GM12874 (cell line): ENCODE results near the gene PTPRT.

ENCODE experiments used
- TF ChIP-seq, protein P1 (sequence below): IDR thresholded peaks from 2 replicates; pipeline ENCODE4 v1.5.1; 2011; ENCODE audit warnings: low read depth, mild to moderate bottlenecking, control low read depth, low read length, moderate library complexity; ENCODE audit not compliant: insufficient read depth

The PTPRT gene

GRCh38 chr20:43023836-43024235 lies 165.9 kb downstream of the PTPRT start:
- TF ChIP-seq, protein P1, sequence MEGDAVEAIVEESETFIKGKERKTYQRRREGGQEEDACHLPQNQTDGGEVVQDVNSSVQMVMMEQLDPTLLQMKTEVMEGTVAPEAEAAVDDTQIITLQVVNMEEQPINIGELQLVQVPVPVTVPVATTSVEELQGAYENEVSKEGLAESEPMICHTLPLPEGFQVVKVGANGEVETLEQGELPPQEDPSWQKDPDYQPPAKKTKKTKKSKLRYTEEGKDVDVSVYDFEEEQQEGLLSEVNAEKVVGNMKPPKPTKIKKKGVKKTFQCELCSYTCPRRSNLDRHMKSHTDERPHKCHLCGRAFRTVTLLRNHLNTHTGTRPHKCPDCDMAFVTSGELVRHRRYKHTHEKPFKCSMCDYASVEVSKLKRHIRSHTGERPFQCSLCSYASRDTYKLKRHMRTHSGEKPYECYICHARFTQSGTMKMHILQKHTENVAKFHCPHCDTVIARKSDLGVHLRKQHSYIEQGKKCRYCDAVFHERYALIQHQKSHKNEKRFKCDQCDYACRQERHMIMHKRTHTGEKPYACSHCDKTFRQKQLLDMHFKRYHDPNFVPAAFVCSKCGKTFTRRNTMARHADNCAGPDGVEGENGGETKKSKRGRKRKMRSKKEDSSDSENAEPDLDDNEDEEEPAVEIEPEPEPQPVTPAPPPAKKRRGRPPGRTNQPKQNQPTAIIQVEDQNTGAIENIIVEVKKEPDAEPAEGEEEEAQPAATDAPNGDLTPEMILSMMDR: no peak

GRCh38 chr20:43022568-43022967 lies 167.1 kb downstream of the PTPRT start:
- TF ChIP-seq, protein P1: no peak

DNA sequence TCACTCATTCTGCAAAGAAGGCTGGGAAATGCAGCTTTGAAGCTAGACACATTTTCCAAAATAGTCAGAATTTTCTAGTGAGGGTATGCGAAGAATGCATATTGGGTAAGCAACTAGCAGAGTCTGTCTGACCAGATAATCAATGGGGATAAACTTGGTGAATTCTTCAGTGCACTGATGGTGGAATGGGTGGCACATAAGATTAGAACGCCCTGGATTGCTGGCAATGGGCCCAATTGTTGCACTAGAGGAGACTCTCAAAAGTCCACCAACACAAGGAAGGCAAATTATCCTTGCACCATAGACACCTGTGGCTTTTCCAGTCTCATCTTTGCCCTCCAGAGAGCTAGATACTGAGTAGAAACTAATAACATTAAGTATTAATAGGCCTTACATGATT lies 167.6 kb downstream of the PTPRT start:
- TF ChIP-seq, protein P1: no peak

- TF ChIP-seq, protein P1: no peak
Measured at GRCh38 chr20:43017241-43018030, 172.3 kb downstream of the PTPRT start.

GRCh38 chr20:43016257-43016656 lies 173.4 kb downstream of the PTPRT start:
- TF ChIP-seq, protein P1: no peak

GRCh38 chr20:43015566-43015965 lies 174.1 kb downstream of the PTPRT start:
- TF ChIP-seq, protein P1: no peak

GRCh38 chr20:43014206-43014605 lies 175.5 kb downstream of the PTPRT start:
- TF ChIP-seq, protein P1: no peak
